ENCODE results near the gene CHKB.

DNA sequence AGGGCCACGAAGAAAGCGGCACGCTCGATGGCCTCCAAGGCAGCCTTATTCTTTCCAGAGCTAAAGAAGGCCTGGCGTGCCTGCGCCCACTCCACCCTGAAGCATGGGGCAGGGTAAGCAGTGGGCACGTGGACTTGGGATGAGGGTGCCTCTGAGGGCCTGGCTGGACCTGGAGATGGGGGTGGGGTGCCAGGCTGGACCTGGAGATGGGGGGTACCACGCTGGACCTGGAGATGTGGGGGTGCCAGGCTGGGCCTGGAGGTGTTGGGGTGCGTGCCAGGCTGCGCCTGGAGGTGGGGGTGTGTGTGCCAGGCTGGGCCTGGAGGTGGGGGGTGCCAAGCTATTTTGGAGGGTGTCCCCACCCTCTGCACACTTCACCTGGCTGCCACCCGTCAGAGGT lies 9.7 kb downstream of the CHKB start:
- no peak for TF ChIP-seq SUZ12 (IDR thresholded peaks at IDR 0.05)
- no peak for TF ChIP-seq HDGF (IDR thresholded peaks at IDR 0.05; ENCODE audit: borderline replicate concordance)
- TF ChIP-seq, protein P1, sequence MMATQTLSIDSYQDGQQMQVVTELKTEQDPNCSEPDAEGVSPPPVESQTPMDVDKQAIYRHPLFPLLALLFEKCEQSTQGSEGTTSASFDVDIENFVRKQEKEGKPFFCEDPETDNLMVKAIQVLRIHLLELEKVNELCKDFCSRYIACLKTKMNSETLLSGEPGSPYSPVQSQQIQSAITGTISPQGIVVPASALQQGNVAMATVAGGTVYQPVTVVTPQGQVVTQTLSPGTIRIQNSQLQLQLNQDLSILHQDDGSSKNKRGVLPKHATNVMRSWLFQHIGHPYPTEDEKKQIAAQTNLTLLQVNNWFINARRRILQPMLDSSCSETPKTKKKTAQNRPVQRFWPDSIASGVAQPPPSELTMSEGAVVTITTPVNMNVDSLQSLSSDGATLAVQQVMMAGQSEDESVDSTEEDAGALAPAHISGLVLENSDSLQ (IDR thresholded peaks at IDR 0.05) = no peak
- no peak for TF ChIP-seq FOXM1 (IDR thresholded peaks at IDR 0.05; ENCODE audit: borderline replicate concordance)
- no peak for TF ChIP-seq ZNF384 (IDR thresholded peaks at IDR 0.05)
- no peak for TF ChIP-seq SP1 (IDR thresholded peaks at IDR 0.05)

All from HEK293T (cell line).